H1 (cell line): Measurements from ENCODE around the gene AOPEP. TPM values are rescaled to one million over a fixed set of nuclear protein-coding genes. Genes with fewer than 3 reads are reported as not detected.

Source experiments
- CTCF ChIA-PET: fragments of 300-600 bp; sonication (Branson Sonifier 250); formaldehyde crosslinking; loops from one replicate; lab custom pipeline; 2021; ENCODE audit not compliant: partially characterized antibody; lab: Charles Lee
- POLR2A ChIA-PET: fragments of 300-600 bp; sonication (Branson Sonifier 250); formaldehyde crosslinking; loops from one replicate; lab custom pipeline; 2021; ENCODE audit warnings: inconsistent platforms; ENCODE audit not compliant: partially characterized antibody; lab: Charles Lee
- DNase-seq, 2 experiments: peaks; one replicate each; pipeline versions ENCODE4 v3.0.0 to v3.0.0-alpha.2; 2010 to 2022; ENCODE audit warnings: low spot score in 2 of 2, low read depth in 1 of 2, mixed read lengths in 1 of 2
- FAIRE-seq: peaks from 2 replicates; lab custom pipeline; 2011; peaks lifted over from hg19 to GRCh38; lab: Jason Lieb, UNC
- H2AFZ ChIP-seq: 2 replicates; pipeline ENCODE4 v1.8.1; 2012; ENCODE audit warnings: low read length, inconsistent platforms
- H2AK5ac ChIP-seq: 2 replicates; pipeline ENCODE4 v1.6.1; 2013; ENCODE audit warnings: low read depth, low read length
- H2BK120ac ChIP-seq: replicated peaks from 2 replicates; pipeline ENCODE3; 2013; ENCODE audit warnings: low read depth, low read length, inconsistent platforms
- H2BK12ac ChIP-seq: 2 replicates; pipeline ENCODE4 v1.6.1; 2013; ENCODE audit warnings: low read depth, low read length
- H2BK15ac ChIP-seq: 2 replicates; pipeline ENCODE4 v1.6.1; 2013; ENCODE audit warnings: low read length
- H2BK20ac ChIP-seq: 2 replicates; pipeline ENCODE4 v1.6.1; 2013; ENCODE audit warnings: low read length
- H2BK5ac ChIP-seq: 2 replicates; pipeline ENCODE4 v1.6.1; 2013; ENCODE audit warnings: low read depth, low read length
- H3K14ac ChIP-seq: 2 replicates; pipeline ENCODE4 v1.6.1; 2013; ENCODE audit warnings: inconsistent platforms; ENCODE audit not compliant: insufficient read length
- H3K18ac ChIP-seq: 2 replicates; pipeline ENCODE4 v1.6.1; 2013; ENCODE audit warnings: low read length; ENCODE audit errors: extremely low read depth
- H3K23ac ChIP-seq: 2 replicates; pipeline ENCODE4 v1.6.1; 2013; ENCODE audit warnings: inconsistent platforms; ENCODE audit not compliant: insufficient read length
- H3K23me2 ChIP-seq: 2 replicates; pipeline ENCODE4 v1.6.1; 2013; ENCODE audit warnings: low read depth, low read length
- H3K27ac ChIP-seq: 2 replicates; pipeline ENCODE4 v1.6.1; 2011; ENCODE audit warnings: low read depth, low read length, inconsistent platforms
- H3K27me3 ChIP-seq, 4 experiments: replicated peaks in 1 of 4; 1 replicate in 1 of 4; 2 replicates in 3 of 4; pipeline versions ENCODE4 v1.6.1 to v1.8.1; 2011 to 2013; ENCODE audit warnings: low read length in 3 of 4, mild to moderate bottlenecking in 3 of 4, inconsistent platforms in 2 of 4, mixed read lengths in 2 of 4, moderate library complexity in 1 of 4; ENCODE audit not compliant: control insufficient read depth in 3 of 4, insufficient read depth in 3 of 4; ENCODE audit errors: extremely low read depth in 1 of 4
- H3K36me3 ChIP-seq, 4 experiments: 2 replicates each; pipeline versions ENCODE4 v1.6.1 to v1.8.1; 2011 to 2013; ENCODE audit warnings: mild to moderate bottlenecking in 4 of 4, low read length in 3 of 4, moderate library complexity in 2 of 4, control low read depth in 1 of 4, inconsistent platforms in 1 of 4; ENCODE audit not compliant: insufficient read depth in 4 of 4, control insufficient read depth in 2 of 4
- H3K4ac ChIP-seq: replicated peaks from 2 replicates; pipeline ENCODE3; 2013; ENCODE audit warnings: low read length, low read depth, mixed read lengths, inconsistent platforms; ENCODE audit not compliant: insufficient read length
- H3K4me1 ChIP-seq, 4 experiments: replicated peaks in 1 of 4; 1 replicate in 1 of 4; 2 replicates in 3 of 4; pipeline versions ENCODE4 v1.6.1 to v1.8.1; 2011 to 2013; ENCODE audit warnings: low read length in 3 of 4, inconsistent platforms in 2 of 4, mixed read lengths in 1 of 4; ENCODE audit not compliant: insufficient read depth in 4 of 4, control insufficient read depth in 3 of 4
- H3K4me2 ChIP-seq, 2 experiments: 2 replicates each; pipeline versions ENCODE4 v1.6.1 to v1.8.1; 2011 to 2013; ENCODE audit warnings: low read depth in 2 of 2, low read length in 2 of 2, control low read depth in 1 of 2, inconsistent platforms in 1 of 2, mild to moderate bottlenecking in 1 of 2; ENCODE audit not compliant: insufficient read depth in 1 of 2
- H3K4me3 ChIP-seq, 4 experiments: fragments of 200-600, 300-600 bp in 1 of 4; sonication (generic), shearing (Covaris generic), sonication (Bioruptor Twin) in 1 of 4; 2 replicates each; pipeline versions ENCODE4 v1.5.1 to v1.8.1; 2011 to 2016; ENCODE audit warnings: low read length in 4 of 4, low read depth in 3 of 4, control low read depth in 2 of 4, inconsistent platforms in 2 of 4, mild to moderate bottlenecking in 2 of 4, mixed read lengths in 1 of 4, moderate library complexity in 1 of 4; ENCODE audit not compliant: insufficient read depth in 2 of 4; ENCODE audit errors: extremely low read depth in 1 of 4
- H3K56ac ChIP-seq: replicated peaks from 2 replicates; pipeline ENCODE3; 2013; ENCODE audit warnings: low read depth, mild to moderate bottlenecking, mixed read lengths, low read length, inconsistent platforms; ENCODE audit not compliant: insufficient read length
- H3K79me1 ChIP-seq: 2 replicates; pipeline ENCODE4 v1.6.1; 2013; ENCODE audit warnings: low read depth, low read length, control low read depth
- H3K79me2 ChIP-seq, 2 experiments: 2 replicates each; pipeline versions ENCODE4 v1.6.1 to v1.8.1; 2012 to 2013; ENCODE audit warnings: low read length in 2 of 2, mild to moderate bottlenecking in 2 of 2, inconsistent platforms in 1 of 2; ENCODE audit not compliant: insufficient read depth in 2 of 2, control insufficient read depth in 1 of 2
- H3K9ac ChIP-seq, 4 experiments: replicated peaks in 1 of 4; 1 replicate in 1 of 4; 2 replicates in 3 of 4; pipeline versions ENCODE4 v1.6.1 to v1.8.1; 2011 to 2013; ENCODE audit warnings: low read depth in 3 of 4, low read length in 3 of 4, control low read depth in 2 of 4, mild to moderate bottlenecking in 2 of 4, moderate library complexity in 2 of 4, inconsistent platforms in 1 of 4; ENCODE audit errors: extremely low read depth in 1 of 4
- H3K9me3 ChIP-seq, 2 experiments: 2 replicates each; pipeline versions ENCODE4 v1.6.1 to v1.8.1; 2012 to 2013; ENCODE audit warnings: mild to moderate bottlenecking in 2 of 2, moderate library complexity in 2 of 2, control low read depth in 1 of 2, inconsistent platforms in 1 of 2, low read depth in 1 of 2, low read length in 1 of 2, mixed read lengths in 1 of 2; ENCODE audit not compliant: insufficient read depth in 2 of 2
- H4K20me1 ChIP-seq, 2 experiments: replicated peaks in 1 of 2; 2 replicates each; pipeline versions ENCODE3 to v1.8.1; 2011 to 2013; ENCODE audit warnings: inconsistent platforms in 2 of 2, low read length in 2 of 2, mild to moderate bottlenecking in 1 of 2; ENCODE audit not compliant: insufficient read depth in 2 of 2, control insufficient read depth in 1 of 2
- H4K5ac ChIP-seq: 2 replicates; pipeline ENCODE4 v1.6.1; 2013; ENCODE audit warnings: low read length, low read depth, mixed read lengths, inconsistent platforms; ENCODE audit not compliant: insufficient read length
- H4K8ac ChIP-seq: 2 replicates; pipeline ENCODE4 v1.8.0; 2013; ENCODE audit warnings: mild to moderate bottlenecking, moderate library complexity, low read length, inconsistent platforms; ENCODE audit not compliant: insufficient read depth; ENCODE audit errors: extremely low read depth
- H4K91ac ChIP-seq: replicated peaks from 2 replicates; pipeline ENCODE3; 2013; ENCODE audit warnings: low read length, mixed read lengths, inconsistent platforms; ENCODE audit not compliant: insufficient read length
- ATF2 ChIP-seq: IDR thresholded peaks from 2 replicates; pipeline ENCODE4 v1.6.1; 2012; ENCODE audit warnings: low read length, inconsistent platforms
- BRCA1 ChIP-seq: IDR thresholded peaks from 2 replicates; pipeline ENCODE4 v1.6.1; 2012; ENCODE audit warnings: low read depth, low read length, improper control_type of control experiment
- CBX5 ChIP-seq: fragments of 300-800, 300-1000 bp; sonication (generic); IDR thresholded peaks from 2 replicates; pipeline ENCODE4 v1.7.1; 2016; ENCODE audit warnings: antibody characterized with exemption, low read length, low read depth
- EGR1 ChIP-seq: IDR thresholded peaks from 2 replicates; pipeline ENCODE4 v1.6.1; 2011; ENCODE audit warnings: low read depth, low read length, borderline replicate concordance
- POU5F1 ChIP-seq: IDR thresholded peaks from 2 replicates; pipeline ENCODE4 v1.6.1; 2011; ENCODE audit warnings: low read depth, mild to moderate bottlenecking, low read length, moderate library complexity
- RXRA ChIP-seq: IDR thresholded peaks from 2 replicates; pipeline ENCODE4 v1.6.1; 2011; ENCODE audit warnings: low read depth, mild to moderate bottlenecking, low read length, moderate library complexity; ENCODE audit not compliant: insufficient read depth
- SP2 ChIP-seq: IDR thresholded peaks from 2 replicates; pipeline ENCODE4 v1.6.1; 2012; ENCODE audit warnings: mild to moderate bottlenecking, low read length, inconsistent platforms
- SP4 ChIP-seq: IDR thresholded peaks from 2 replicates; pipeline ENCODE4 v1.6.1; 2012; ENCODE audit warnings: low read length, inconsistent platforms
- SRF ChIP-seq: IDR thresholded peaks from 2 replicates; pipeline ENCODE4 v1.6.1; 2011; ENCODE audit warnings: mild to moderate bottlenecking, low read depth, low read length, moderate library complexity
- TAF1 ChIP-seq: IDR thresholded peaks from 2 replicates; pipeline ENCODE4 v1.6.1; 2011; ENCODE audit warnings: mild to moderate bottlenecking, low read depth, low read length
- TEAD4 ChIP-seq: IDR thresholded peaks from 2 replicates; pipeline ENCODE4 v1.6.1; 2012; ENCODE audit warnings: low read depth, low read length, inconsistent platforms, mixed read lengths
- YY1 ChIP-seq: IDR thresholded peaks from 2 replicates; pipeline ENCODE4 v1.6.1; 2011; ENCODE audit warnings: low read depth, mild to moderate bottlenecking, low read length
- WGBS, 2 experiments: shearing (Covaris generic) in 1 of 2; methylation state at CpG; one replicate each; pipeline versions ENCODE4 v1.1.6 to v1.1.7; 2013 to 2015; ENCODE audit warnings: low lambda C conversion rate in 2 of 2, mixed read lengths in 2 of 2, inconsistent platforms in 1 of 2, low coverage in 1 of 2, missing lambda C conversion rate in 1 of 2; ENCODE audit not compliant: insufficient replicate concordance in 2 of 2, insufficient coverage in 1 of 2, insufficient read length in 1 of 2; ENCODE audit errors: extremely low coverage in 1 of 2, missing lambda C conversion rate in 1 of 2; 5-methylcytosine and 5-hydroxymethylcytosine counted together
- polyA plus RNA-seq, 7 experiments: library from polyadenylated mRNA; depleted of rRNA in 3 of 7; stranded (reverse) in 5 of 7; unstranded in 2 of 7; fragments of >200 nt in 5 of 7; fragments of 200-250 nt in 2 of 7; gene quantifications; 1 replicate in 5 of 7; 2 replicates in 1 of 7; 4 replicates in 1 of 7; pipeline versions ENCODE4 v1.2.1 to v1.2.3, GENCODE V29; 2011 to 2013; ENCODE audit warnings: missing spikeins in 2 of 7, mixed read lengths in 2 of 7
- total RNA-seq: library from RNA; stranded (reverse); fragmentation: NEBNext Ultra II Directional; extraction: Animal tissue kit (Norgen Biotek cat#: 25700); gene quantifications from 2 replicates; pipeline ENCODE4 v1.2.1, GENCODE V29; 2021
- TF ChIP-seq, protein P1 (sequence below): IDR thresholded peaks from 2 replicates; pipeline ENCODE4 v1.6.1; 2012; ENCODE audit warnings: inconsistent platforms

AOPEP gene
- total and polyA plus RNA-seq, 2 of the 8 experiments (the other 6 are each of a cell fraction or from before 2014, with no cell fraction given) = 6.1 to 14.3 TPM

GRCh38 chr9:94811074-94811473 lies 84.6 kb downstream of the AOPEP start:
- 94% methylated on average over 2 of the region's 2 CpGs; no CpG with 5 or more reads in 1 of the 2 experiments for WGBS, 2 experiments
- no peak for TF ChIP-seq EGR1
- TF ChIP-seq SRF = no peak
- no peak for TF ChIP-seq BRCA1
- no peak for TF ChIP-seq POU5F1
- TF ChIP-seq TEAD4 = no peak
- TF ChIP-seq SP4 = no peak
- no peak for TF ChIP-seq ATF2
- TF ChIP-seq TAF1 = no peak
- TF ChIP-seq SP2 = no peak
- no peak for TF ChIP-seq CBX5
- no peak for TF ChIP-seq RXRA
- no peak for TF ChIP-seq YY1
- TF ChIP-seq, protein P1, sequence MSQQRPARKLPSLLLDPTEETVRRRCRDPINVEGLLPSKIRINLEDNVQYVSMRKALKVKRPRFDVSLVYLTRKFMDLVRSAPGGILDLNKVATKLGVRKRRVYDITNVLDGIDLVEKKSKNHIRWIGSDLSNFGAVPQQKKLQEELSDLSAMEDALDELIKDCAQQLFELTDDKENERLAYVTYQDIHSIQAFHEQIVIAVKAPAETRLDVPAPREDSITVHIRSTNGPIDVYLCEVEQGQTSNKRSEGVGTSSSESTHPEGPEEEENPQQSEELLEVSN = no peak

More at GRCh38 chr9:94811074-94811473, 84.6 kb downstream of the AOPEP start:
- H3K4me3 ChIP-seq = no peak overlapping the region
- POLR2A ChIA-PET = interaction anchor here (1.4 kb wide), 1 partner anchor 10 kb away, joined by 5 read pairs; no protein-coding TSS in a partner anchor
- peaks cover 0 to 2% of the 10 kb centered on the region in 2 experiments; a peak in 1 of 4 replicates for H3K79me2 ChIP-seq
- H2BK120ac ChIP-seq = no peak overlapping the region
- CTCF ChIA-PET = interaction anchor here (0.6 to 1.7 kb wide), 5 partner anchors 37 to 316 kb away, joined by 3 to 4 read pairs (median 3); no protein-coding TSS in a partner anchor
- H3K36me3 ChIP-seq = no peaks in the 10 kb centered on the region
- FAIRE-seq (no peak), DNase-seq (no peak)
- H3K18ac ChIP-seq = no peak overlapping the region
- no peak overlapping the region for H4K5ac ChIP-seq
- H2AK5ac ChIP-seq = no peak overlapping the region
- H2BK20ac ChIP-seq = no peak overlapping the region
- H3K9me3 ChIP-seq = no peaks in the 10 kb centered on the region
- no peak overlapping the region for H3K4me2 ChIP-seq
- H4K20me1 ChIP-seq = no peaks in the 10 kb centered on the region
- H3K56ac ChIP-seq = no peak overlapping the region
- no peak overlapping the region for H4K91ac ChIP-seq
- no peaks in the 10 kb centered on the region for H3K23me2 ChIP-seq
- H2BK12ac ChIP-seq = no peak overlapping the region
- H3K79me1 ChIP-seq = peaks cover 3% of the 10 kb centered on the region; the same call in 1 of the 2 replicates
- no peak overlapping the region for H3K27ac ChIP-seq
- no peak overlapping the region for H4K8ac ChIP-seq
- no peaks in the 10 kb centered on the region for H3K27me3 ChIP-seq
- H2AFZ ChIP-seq = no peak overlapping the region
- no peak overlapping the region for H2BK5ac ChIP-seq
- H3K14ac ChIP-seq = no peak overlapping the region
- H3K9ac ChIP-seq = no peak overlapping the region
- no peak overlapping the region for H3K4ac ChIP-seq
- no peak overlapping the region for H3K23ac ChIP-seq
- no peak overlapping the region for H2BK15ac ChIP-seq
- H3K4me1 ChIP-seq = no peaks in the 10 kb centered on the region
